Astrocyte of the spinal cord (primary cell): ENCODE measurements around the gene UNC5B.

Experiments
- DNase-seq: peaks from one replicate; pipeline ENCODE4 v3.0.0; 2011; ENCODE audit warnings: low read depth, low spot score
- H3K4me3 ChIP-seq: 2 replicates; pipeline ENCODE4 v1.5.1; 2011; ENCODE audit warnings: low read depth, mild to moderate bottlenecking, low read length, moderate library complexity
- CTCF ChIP-seq: IDR thresholded peaks from 2 replicates; pipeline ENCODE4 v1.5.1; 2012; ENCODE audit warnings: low read depth, mild to moderate bottlenecking, low read length, inconsistent platforms
- in situ Hi-C: cut with HindIII; loops from 2 replicates; pipeline ENCODE4 v1.10.0; 2017; ENCODE audit warnings: low sequenced_read_pairs

Gene UNC5B

GRCh38 chr10:71239131-71239915 is 27.0 kb downstream of the UNC5B start:
- in situ Hi-C loops: no loop called here
- no peak overlapping the region for H3K4me3 ChIP-seq
- TF ChIP-seq CTCF: no peak
- no peak for DNase-seq

- in situ Hi-C loops: no loop called here
- H3K4me3 ChIP-seq: no peak overlapping the region
- TF ChIP-seq CTCF: no peak
- DNase-seq: no peak
Observed at GRCh38 chr10:71239946-71240795, 27.8 kb downstream of the UNC5B start.

GRCh38 chr10:71241114-71241829 is 28.9 kb downstream of the UNC5B start:
- in situ Hi-C loops: no loop called here

GRCh38 chr10:71241830-71242621 is 29.7 kb downstream of the UNC5B start:
- no peak overlapping the region for H3K4me3 ChIP-seq
- no peak for DNase-seq
- in situ Hi-C loops: no loop called here
- TF ChIP-seq CTCF: no peak

More at GRCh38 chr10:71241114-71241829, 28.9 kb downstream of the UNC5B start:
- TF ChIP-seq CTCF: no peak
- no peak overlapping the region for H3K4me3 ChIP-seq
- DNase-seq: peak; percentile 77

- no peak for DNase-seq
- TF ChIP-seq CTCF: peak; percentile 16
- H3K4me3 ChIP-seq: no peak overlapping the region
- in situ Hi-C loops: no loop called here
Observed at GRCh38 chr10:71242622-71243009, 30.2 kb downstream of the UNC5B start.
